Measurements from ENCODE around the gene APIP. TPM values are rescaled to one million over a fixed set of nuclear protein-coding genes. Genes with fewer than 3 reads are reported as not detected.

The APIP gene
- total RNA-seq, 4 donors from 2014 or later, result 28.8 to 54.9 (median 33.6) TPM

GRCh38 chr11:34959770-34960169 is 43.6 kb upstream of the APIP start:
- no peak for ATAC-seq
- Histone ChIP-seq H3K27ac (no peak overlapping the region), H3K9me3 (no peaks in the 10 kb centered on the region), H3K4me3 (no peak overlapping the region), H3K36me3 (peaks cover 0 to 28% of the 10 kb centered on the region in 2 donors), H3K27me3 (no peaks in the 10 kb centered on the region), H3K4me1 (peaks cover 0 to 10% (median 0%) of the 10 kb centered on the region in 3 donors)
- 89 to 100% methylated on average over 1 of the region's 1 CpG for WGBS, 2 donors (ENCODE audit: low coverage in 1 of 2)
- TF ChIP-seq POLR2A (IDR thresholded peaks at IDR 0.05) (no peak), POLR2AphosphoS5 (IDR thresholded peaks at IDR 0.05) (no peak), EP300 (IDR thresholded peaks at IDR 0.05) (no peak)
- TF ChIP-seq, protein P1, sequence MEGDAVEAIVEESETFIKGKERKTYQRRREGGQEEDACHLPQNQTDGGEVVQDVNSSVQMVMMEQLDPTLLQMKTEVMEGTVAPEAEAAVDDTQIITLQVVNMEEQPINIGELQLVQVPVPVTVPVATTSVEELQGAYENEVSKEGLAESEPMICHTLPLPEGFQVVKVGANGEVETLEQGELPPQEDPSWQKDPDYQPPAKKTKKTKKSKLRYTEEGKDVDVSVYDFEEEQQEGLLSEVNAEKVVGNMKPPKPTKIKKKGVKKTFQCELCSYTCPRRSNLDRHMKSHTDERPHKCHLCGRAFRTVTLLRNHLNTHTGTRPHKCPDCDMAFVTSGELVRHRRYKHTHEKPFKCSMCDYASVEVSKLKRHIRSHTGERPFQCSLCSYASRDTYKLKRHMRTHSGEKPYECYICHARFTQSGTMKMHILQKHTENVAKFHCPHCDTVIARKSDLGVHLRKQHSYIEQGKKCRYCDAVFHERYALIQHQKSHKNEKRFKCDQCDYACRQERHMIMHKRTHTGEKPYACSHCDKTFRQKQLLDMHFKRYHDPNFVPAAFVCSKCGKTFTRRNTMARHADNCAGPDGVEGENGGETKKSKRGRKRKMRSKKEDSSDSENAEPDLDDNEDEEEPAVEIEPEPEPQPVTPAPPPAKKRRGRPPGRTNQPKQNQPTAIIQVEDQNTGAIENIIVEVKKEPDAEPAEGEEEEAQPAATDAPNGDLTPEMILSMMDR (IDR thresholded peaks at IDR 0.05), result no peak

- Histone ChIP-seq H3K4me3 (no peak overlapping the region), H3K9me3 (no peaks in the 10 kb centered on the region), H3K27me3 (no peaks in the 10 kb centered on the region), H3K4me1 (peaks cover 0 to 10% (median 0%) of the 10 kb centered on the region in 3 donors), H3K27ac (no peak overlapping the region), H3K36me3 (peaks cover 0 to 15% of the 10 kb centered on the region in 2 donors)
- no peak for ATAC-seq
- no peak for TF ChIP-seq EP300 (IDR thresholded peaks at IDR 0.05)
- TF ChIP-seq POLR2AphosphoS5 (IDR thresholded peaks at IDR 0.05), result no peak
- TF ChIP-seq, protein P1 (IDR thresholded peaks at IDR 0.05), result no peak
- TF ChIP-seq POLR2A (IDR thresholded peaks at IDR 0.05), result no peak
- WGBS, 2 donors (ENCODE audit: low coverage in 1 of 2), result 92 to 97% methylated on average over 3 of the region's 3 CpGs
These were observed 41.4 kb upstream of the APIP start for GRCh38 chr11:34957606-34958005.

GRCh38 chr11:34957206-34957605 is 41.0 kb upstream of the APIP start:
- Histone ChIP-seq H3K9me3 (no peaks in the 10 kb centered on the region), H3K4me3 (no peak overlapping the region), H3K27me3 (no peaks in the 10 kb centered on the region), H3K36me3 (peaks cover 0 to 15% of the 10 kb centered on the region in 2 donors), H3K27ac (no peak overlapping the region), H3K4me1 (peaks cover 0 to 10% (median 0%) of the 10 kb centered on the region in 3 donors)
- ATAC-seq, result no peak
- TF ChIP-seq, protein P1 (IDR thresholded peaks at IDR 0.05), result no peak
- TF ChIP-seq EP300 (IDR thresholded peaks at IDR 0.05) (no peak), POLR2A (IDR thresholded peaks at IDR 0.05) (no peak), POLR2AphosphoS5 (IDR thresholded peaks at IDR 0.05) (no peak)
- WGBS, 2 donors (ENCODE audit: low coverage in 1 of 2), result 94 to 95% methylated on average over 5 of the region's 5 CpGs

GRCh38 chr11:34953955-34954354 is 37.8 kb upstream of the APIP start:
- ATAC-seq, result no peak
- no peaks in the 10 kb centered on the region for H3K9me3 ChIP-seq
- no peaks in the 10 kb centered on the region for H3K27me3 ChIP-seq
- H3K4me1 ChIP-seq, result peaks cover 0 to 2% (median under 1%) of the 10 kb centered on the region in 3 donors
- WGBS, 2 donors (ENCODE audit: low coverage in 1 of 2), result 68 to 87% methylated on average over 1 of the region's 1 CpG
- TF ChIP-seq, protein P1 (IDR thresholded peaks at IDR 0.05), result no peak
- TF ChIP-seq POLR2AphosphoS5 (IDR thresholded peaks at IDR 0.05) (no peak), EP300 (IDR thresholded peaks at IDR 0.05) (no peak)
- H3K36me3 ChIP-seq, result peaks cover 0 to 7% of the 10 kb centered on the region in 2 donors
- no peak overlapping the region for H3K4me3 ChIP-seq
- H3K27ac ChIP-seq, result no peak overlapping the region

GRCh38 chr11:34948696-34949095 is 32.5 kb upstream of the APIP start:
- Histone ChIP-seq H3K4me3 (no peak overlapping the region), H3K4me1 (peaks cover 2 to 11% (median 3%) of the 10 kb centered on the region in 3 donors), H3K36me3 (peaks cover 0 to 4% of the 10 kb centered on the region in 2 donors), H3K9me3 (no peaks in the 10 kb centered on the region), H3K27me3 (no peaks in the 10 kb centered on the region), H3K27ac (no peak overlapping the region)
- ATAC-seq, result no peak
- peak; percentile 37 for TF ChIP-seq POLR2AphosphoS5 (IDR thresholded peaks at IDR 0.05)
- TF ChIP-seq POLR2A (IDR thresholded peaks at IDR 0.05), result no peak
- TF ChIP-seq, protein P1 (IDR thresholded peaks at IDR 0.05), result no peak
- TF ChIP-seq EP300 (IDR thresholded peaks at IDR 0.05), result no peak
